SK-N-SH treated with all-trans-retinoic acid at 6 μM for 48 hours (cell line): ENCODE data around the gene KDM6B.

Source experiments
- BACH2 ChIP-seq: fragments of 250-450 bp; sonication (Bioruptor Pico); IDR thresholded peaks from 2 replicates; pipeline ENCODE4 v1.9.0; 2021; ENCODE audit warnings: mild to moderate bottlenecking, borderline replicate concordance
- OSR1 ChIP-seq: fragments of 250-450 bp; sonication (Bioruptor Pico); IDR thresholded peaks from 2 replicates; pipeline ENCODE4 v1.8.0; 2022; ENCODE audit warnings: moderate library complexity, mild to moderate bottlenecking, inconsistent platforms
- PPARA ChIP-seq: fragments of 250-450 bp; sonication (Bioruptor Pico); IDR thresholded peaks from 2 replicates; pipeline ENCODE4 v1.5.0; 2020; ENCODE audit warnings: mild to moderate bottlenecking, borderline replicate concordance
- TCF4 ChIP-seq: fragments of 250-450 bp; sonication (Bioruptor Pico); IDR thresholded peaks from 2 replicates; pipeline ENCODE4 v1.8.0; 2021; ENCODE audit warnings: mild to moderate bottlenecking, moderate library complexity, borderline replicate concordance
- TF ChIP-seq, protein P1 (sequence below): fragments of 250-450 bp; sonication (Bioruptor Pico); IDR thresholded peaks from 2 replicates; pipeline ENCODE4 v1.8.0; 2020; ENCODE audit warnings: mild to moderate bottlenecking, moderate library complexity, borderline replicate concordance

- TF ChIP-seq, protein P1, sequence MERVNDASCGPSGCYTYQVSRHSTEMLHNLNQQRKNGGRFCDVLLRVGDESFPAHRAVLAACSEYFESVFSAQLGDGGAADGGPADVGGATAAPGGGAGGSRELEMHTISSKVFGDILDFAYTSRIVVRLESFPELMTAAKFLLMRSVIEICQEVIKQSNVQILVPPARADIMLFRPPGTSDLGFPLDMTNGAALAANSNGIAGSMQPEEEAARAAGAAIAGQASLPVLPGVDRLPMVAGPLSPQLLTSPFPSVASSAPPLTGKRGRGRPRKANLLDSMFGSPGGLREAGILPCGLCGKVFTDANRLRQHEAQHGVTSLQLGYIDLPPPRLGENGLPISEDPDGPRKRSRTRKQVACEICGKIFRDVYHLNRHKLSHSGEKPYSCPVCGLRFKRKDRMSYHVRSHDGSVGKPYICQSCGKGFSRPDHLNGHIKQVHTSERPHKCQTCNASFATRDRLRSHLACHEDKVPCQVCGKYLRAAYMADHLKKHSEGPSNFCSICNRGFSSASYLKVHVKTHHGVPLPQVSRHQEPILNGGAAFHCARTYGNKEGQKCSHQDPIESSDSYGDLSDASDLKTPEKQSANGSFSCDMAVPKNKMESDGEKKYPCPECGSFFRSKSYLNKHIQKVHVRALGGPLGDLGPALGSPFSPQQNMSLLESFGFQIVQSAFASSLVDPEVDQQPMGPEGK (CRISPR knock-in tag) = no peak
- no peak for TF ChIP-seq PPARA (CRISPR knock-in tag)
- no peak for TF ChIP-seq TCF4 (CRISPR knock-in tag)
- TF ChIP-seq OSR1 (CRISPR knock-in tag) = no peak
- no peak for TF ChIP-seq BACH2 (CRISPR knock-in tag)
These were observed 18.2 kb downstream of the KDM6B start for GRCh38 chr17:7852262-7852670.
